ENCODE results near the gene OR10T2. TPM values are rescaled to one million over a fixed set of nuclear protein-coding genes. Genes with fewer than 3 reads are reported as not detected.
"Not testable (repeated sequence)": the region's sequence is repeated elsewhere in the genome, so short reads cannot be mapped to it uniquely, and the experiment has no call there.

The OR10T2 gene
- total RNA-seq, 2 experiments from 2014 or later: not detected

- CTCF ChIA-PET: no interaction called here
- H3K4me1 Mint-ChIP-seq: peaks cover 1% of the 10 kb centered on the region
- H3K27ac Mint-ChIP-seq: no peak overlapping the region
- no peaks in the 10 kb centered on the region for H3K9me3 Mint-ChIP-seq
- H3K27me3 Mint-ChIP-seq: no peaks in the 10 kb centered on the region
- POLR2A ChIA-PET: no interaction called here
- no peaks in the 10 kb centered on the region for H3K36me3 Mint-ChIP-seq (ENCODE audit: low read depth)
- no peak for DNase-seq
- no peak overlapping the region for H3K4me3 Mint-ChIP-seq
These were observed 8.2 kb downstream of the OR10T2 start for GRCh38 chr1:158391099-158391498.

DNA sequence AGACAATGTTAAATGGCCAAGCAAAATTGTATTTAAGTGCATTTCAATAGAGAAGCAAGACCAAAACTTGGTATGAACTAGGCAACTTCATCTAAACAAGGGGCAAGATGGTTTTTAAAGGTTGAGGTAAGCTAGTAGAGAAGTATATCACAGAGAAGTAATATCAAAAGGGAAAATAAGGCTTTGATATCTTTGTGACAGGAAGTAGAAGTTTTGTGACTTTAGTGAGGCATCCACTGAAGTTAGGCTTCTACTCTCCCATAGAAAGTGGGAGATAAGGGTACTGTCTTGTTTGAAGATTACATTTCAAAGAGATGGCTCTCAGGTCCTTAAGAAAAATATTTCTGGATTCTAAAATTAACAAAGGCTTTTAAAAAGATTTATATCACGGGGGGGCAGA is 8.9 kb downstream of the OR10T2 start:
- Mint-ChIP-seq H3K4me1 (peaks cover 1% of the 10 kb centered on the region), H3K4me3 (no peak overlapping the region), H3K9me3 (no peaks in the 10 kb centered on the region), H3K27me3 (no peaks in the 10 kb centered on the region), H3K36me3 (ENCODE audit: low read depth) (no peaks in the 10 kb centered on the region), H3K27ac (no peak overlapping the region)
- CTCF ChIA-PET: no interaction called here
- POLR2A ChIA-PET: no interaction called here
- no peak for DNase-seq

GRCh38 chr1:158374860-158375259 is 24.4 kb downstream of the OR10T2 start:
- H3K27ac Mint-ChIP-seq: no peak overlapping the region
- ChIA-PET POLR2A (no interaction called here), CTCF (no interaction called here)
- DNase-seq: no peak
- H3K27me3 Mint-ChIP-seq: peaks cover 22% of the 10 kb centered on the region
- H3K36me3 Mint-ChIP-seq (ENCODE audit: low read depth): no peaks in the 10 kb centered on the region
- no peak overlapping the region for H3K4me3 Mint-ChIP-seq
- H3K9me3 Mint-ChIP-seq: peaks cover 15% of the 10 kb centered on the region
- no peaks in the 10 kb centered on the region for H3K4me1 Mint-ChIP-seq

DNA sequence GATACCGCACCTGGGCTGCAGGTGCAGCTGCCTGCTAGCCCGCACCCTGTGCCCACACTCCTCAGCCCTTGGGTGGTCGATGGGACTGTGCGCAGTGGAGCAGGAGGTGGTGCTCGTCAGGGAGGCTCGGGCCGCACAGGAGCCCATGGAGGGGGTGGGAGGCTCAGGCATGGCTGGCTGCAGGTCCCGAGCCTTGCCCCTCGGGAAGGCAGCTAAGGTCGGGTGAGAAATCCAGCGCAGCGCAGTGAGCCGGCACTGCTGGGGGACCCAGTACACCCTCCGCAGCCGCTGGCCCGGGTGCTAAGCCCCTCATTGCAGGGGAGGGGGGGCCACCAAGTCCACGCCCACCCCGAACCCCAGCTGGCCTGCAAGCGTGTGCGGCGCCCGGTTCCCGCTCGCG is 25.2 kb downstream of the OR10T2 start:
- H3K4me3 Mint-ChIP-seq; H3K27ac Mint-ChIP-seq; POLR2A ChIA-PET; H3K36me3 Mint-ChIP-seq (ENCODE audit: low read depth); CTCF ChIA-PET; H3K4me1 Mint-ChIP-seq; DNase-seq: not testable (repeated sequence)
- Mint-ChIP-seq H3K27me3 (peaks cover 22% of the 10 kb centered on the region), H3K9me3 (peaks cover 15% of the 10 kb centered on the region)

DNA sequence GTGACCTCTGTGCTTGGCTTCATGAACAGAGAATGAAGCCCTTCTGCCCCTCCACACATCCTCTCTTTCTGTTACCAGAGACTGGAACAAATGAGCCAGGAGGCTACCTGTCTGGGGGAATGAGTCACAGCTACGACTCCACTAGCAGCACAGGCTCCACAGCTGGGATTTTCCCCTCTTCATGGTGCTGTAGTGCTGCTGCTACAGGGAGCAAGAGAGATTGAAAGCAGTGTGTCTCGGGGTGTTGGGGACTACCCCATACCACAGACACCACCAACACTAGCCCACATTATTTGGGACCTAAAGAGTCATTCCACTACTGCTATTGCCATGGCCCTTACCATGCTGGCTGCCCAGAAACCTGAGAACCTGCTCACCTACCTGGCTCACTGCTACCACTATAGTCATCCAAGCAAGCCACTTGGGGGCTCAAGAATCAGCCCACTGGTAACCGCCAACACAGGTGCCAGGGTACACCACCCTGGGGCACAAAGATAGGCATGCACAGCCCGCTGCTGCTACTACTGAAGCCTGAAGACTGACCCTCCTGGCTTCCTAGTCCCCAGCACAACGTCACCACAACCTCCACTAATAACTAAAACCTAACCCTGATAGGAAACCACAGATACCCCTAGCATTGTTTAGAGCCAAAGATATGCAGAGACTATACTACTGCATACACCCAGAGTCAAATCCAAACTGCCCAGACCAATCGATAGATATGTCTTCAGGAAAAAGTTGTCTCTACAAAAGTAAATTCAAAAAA is 27.9 kb downstream of the OR10T2 start:
- ChIA-PET POLR2A (no interaction called here), CTCF (no interaction called here)
- no peak overlapping the region for H3K27ac Mint-ChIP-seq
- no peak for DNase-seq
- no peak overlapping the region for H3K4me3 Mint-ChIP-seq
- H3K4me1 Mint-ChIP-seq: no peaks in the 10 kb centered on the region
- no peaks in the 10 kb centered on the region for H3K36me3 Mint-ChIP-seq (ENCODE audit: low read depth)
- H3K9me3 Mint-ChIP-seq: peaks cover 15% of the 10 kb centered on the region
- H3K27me3 Mint-ChIP-seq: peaks cover 11% of the 10 kb centered on the region

DNA sequence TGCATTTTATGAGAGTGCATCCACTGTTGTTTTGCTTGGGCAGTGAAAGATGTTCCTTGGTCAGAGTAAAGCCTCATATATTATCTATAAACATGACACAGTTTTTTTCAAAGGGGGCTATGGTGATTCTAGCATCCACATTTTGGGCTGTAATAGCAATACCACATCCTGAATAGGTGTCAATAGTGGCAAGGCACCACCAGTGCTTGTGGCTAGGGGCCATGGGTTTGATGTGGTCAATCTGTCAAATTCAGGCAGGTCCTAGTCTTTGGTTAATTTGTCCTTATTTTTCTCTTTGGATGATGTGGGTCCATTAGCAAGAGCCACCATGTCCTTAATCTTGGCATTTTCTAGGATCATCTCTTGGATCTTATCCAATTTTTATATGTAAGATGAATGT is 32.5 kb downstream of the OR10T2 start:
- ChIA-PET CTCF (no interaction called here), POLR2A (no interaction called here)
- peaks cover 8% of the 10 kb centered on the region for H3K9me3 Mint-ChIP-seq
- H3K4me1 Mint-ChIP-seq: no peaks in the 10 kb centered on the region
- H3K27ac Mint-ChIP-seq: no peak overlapping the region
- DNase-seq: no peak
- H3K36me3 Mint-ChIP-seq (ENCODE audit: low read depth): no peaks in the 10 kb centered on the region
- peaks cover 2% of the 10 kb centered on the region for H3K27me3 Mint-ChIP-seq
- H3K4me3 Mint-ChIP-seq: no peak overlapping the region

GRCh38 chr1:158362941-158363340 is 36.3 kb downstream of the OR10T2 start:
- H3K27ac Mint-ChIP-seq: no peak overlapping the region
- ChIA-PET POLR2A (no interaction called here), CTCF (no interaction called here)
- peaks cover 4% of the 10 kb centered on the region for H3K9me3 Mint-ChIP-seq
- peaks cover 2% of the 10 kb centered on the region for H3K27me3 Mint-ChIP-seq
- H3K4me3 Mint-ChIP-seq: no peak overlapping the region
- no peaks in the 10 kb centered on the region for H3K4me1 Mint-ChIP-seq
- H3K36me3 Mint-ChIP-seq (ENCODE audit: low read depth): no peaks in the 10 kb centered on the region
- DNase-seq: no peak

DNA sequence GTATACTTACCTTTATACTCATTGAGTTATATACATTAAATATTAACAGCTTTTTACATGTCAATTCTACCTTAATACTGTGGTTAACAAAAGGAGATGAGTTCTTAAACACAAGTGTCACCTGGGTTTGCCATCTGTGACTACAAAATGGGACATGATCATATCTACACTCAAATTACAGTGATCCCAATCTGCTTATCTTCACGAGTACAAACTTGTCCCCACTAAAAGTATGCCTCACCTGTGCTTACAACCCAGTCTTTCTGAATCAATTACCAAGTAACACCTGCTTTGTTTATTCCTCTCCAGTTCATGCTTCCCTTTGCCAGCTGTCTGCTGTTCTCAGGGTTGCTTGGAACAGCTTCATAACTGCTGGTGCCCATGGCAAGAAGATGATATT is 36.8 kb downstream of the OR10T2 start:
- Mint-ChIP-seq H3K9me3 (peaks cover 4% of the 10 kb centered on the region), H3K27ac (no peak overlapping the region), H3K4me3 (no peak overlapping the region), H3K4me1 (no peaks in the 10 kb centered on the region), H3K27me3 (peaks cover 2% of the 10 kb centered on the region), H3K36me3 (ENCODE audit: low read depth) (no peaks in the 10 kb centered on the region)
- ChIA-PET CTCF (no interaction called here), POLR2A (no interaction called here)
- no peak for DNase-seq

DNA sequence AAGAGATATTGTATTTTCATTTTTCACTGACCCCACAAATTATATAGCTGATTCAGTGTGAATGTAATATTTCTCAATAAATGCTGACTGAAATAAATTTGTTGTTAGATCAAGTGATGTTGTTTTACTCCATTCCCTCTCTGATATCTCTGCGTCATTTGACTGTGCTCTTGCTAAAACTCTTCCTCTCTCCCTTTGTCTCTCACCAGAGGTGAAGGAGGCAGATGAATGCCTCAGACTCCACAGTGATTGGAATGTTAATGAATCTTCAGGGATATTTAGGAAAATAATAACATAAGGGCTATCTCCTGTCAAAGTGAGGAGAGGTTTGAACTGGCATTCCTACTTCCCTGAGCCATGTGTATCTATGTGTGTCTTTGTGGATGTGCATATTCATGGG is 41.8 kb downstream of the OR10T2 start:
- Mint-ChIP-seq H3K9me3 (no peaks in the 10 kb centered on the region), H3K36me3 (ENCODE audit: low read depth) (no peaks in the 10 kb centered on the region), H3K4me3 (no peak overlapping the region), H3K4me1 (no peaks in the 10 kb centered on the region), H3K27ac (no peak overlapping the region), H3K27me3 (peaks cover 25% of the 10 kb centered on the region)
- ChIA-PET POLR2A (no interaction called here), CTCF (no interaction called here)
- DNase-seq: no peak

DNA sequence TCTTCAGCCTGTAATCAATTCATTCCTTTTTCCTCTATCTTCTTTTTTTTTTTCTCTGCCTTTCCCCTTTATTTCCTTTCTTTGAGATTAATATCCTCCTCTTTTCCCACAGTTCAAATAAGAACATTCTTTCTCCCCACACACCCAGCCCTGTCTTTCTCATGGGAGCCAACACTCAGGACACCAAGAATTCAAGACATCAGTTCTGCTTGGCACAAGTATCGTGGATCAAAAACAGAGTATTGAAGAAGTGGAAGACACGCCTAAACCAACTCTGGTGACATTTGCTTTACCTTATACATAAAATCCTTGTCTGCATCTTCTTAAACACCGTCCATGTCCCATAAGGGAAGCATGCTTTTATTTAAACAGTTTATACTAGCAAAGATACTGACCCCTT is 42.6 kb downstream of the OR10T2 start:
- no peak for DNase-seq
- ChIA-PET CTCF (no interaction called here), POLR2A (no interaction called here)
- Mint-ChIP-seq H3K4me3 (no peak overlapping the region), H3K27me3 (peaks cover 25% of the 10 kb centered on the region), H3K4me1 (no peaks in the 10 kb centered on the region), H3K9me3 (no peaks in the 10 kb centered on the region), H3K27ac (no peak overlapping the region), H3K36me3 (ENCODE audit: low read depth) (no peaks in the 10 kb centered on the region)

DNA sequence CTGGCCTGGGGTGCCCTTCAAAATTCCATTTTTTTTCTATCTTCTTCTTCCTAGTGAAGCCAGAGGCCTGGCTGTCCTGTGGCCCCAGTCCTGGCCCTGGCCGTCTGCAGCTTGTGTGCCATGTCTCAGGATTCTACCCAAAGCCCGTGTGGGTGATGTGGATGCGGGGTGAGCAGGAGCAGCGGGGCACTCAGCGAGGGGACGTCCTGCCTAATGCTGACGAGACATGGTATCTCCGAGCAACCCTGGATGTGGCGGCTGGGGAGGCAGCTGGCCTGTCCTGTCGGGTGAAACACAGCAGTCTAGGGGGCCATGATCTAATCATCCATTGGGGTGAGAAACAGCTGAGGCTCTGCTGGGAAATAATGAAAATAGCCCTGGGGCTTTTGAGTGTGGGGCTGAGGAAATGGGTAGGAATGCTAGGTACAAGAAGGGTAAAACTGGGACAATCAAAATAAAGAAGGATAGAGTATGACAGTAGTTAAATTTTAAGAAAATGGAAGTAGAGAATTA is 43.4 kb downstream of the OR10T2 start:
- ChIA-PET CTCF (no interaction called here), POLR2A (no interaction called here)
- peaks cover 25% of the 10 kb centered on the region for H3K27me3 Mint-ChIP-seq
- no peak overlapping the region for H3K4me3 Mint-ChIP-seq
- no peaks in the 10 kb centered on the region for H3K4me1 Mint-ChIP-seq
- H3K36me3 Mint-ChIP-seq (ENCODE audit: low read depth): no peaks in the 10 kb centered on the region
- H3K27ac Mint-ChIP-seq: no peak overlapping the region
- H3K9me3 Mint-ChIP-seq: no peaks in the 10 kb centered on the region
- no peak for DNase-seq

- H3K4me1 Mint-ChIP-seq: no peaks in the 10 kb centered on the region
- ChIA-PET POLR2A (no interaction called here), CTCF (no interaction called here)
- H3K27ac Mint-ChIP-seq: no peak overlapping the region
- no peaks in the 10 kb centered on the region for H3K36me3 Mint-ChIP-seq (ENCODE audit: low read depth)
- no peaks in the 10 kb centered on the region for H3K9me3 Mint-ChIP-seq
- no peak overlapping the region for H3K4me3 Mint-ChIP-seq
- H3K27me3 Mint-ChIP-seq: peaks cover 25% of the 10 kb centered on the region
- DNase-seq: no peak
These were observed 45.0 kb downstream of the OR10T2 start for GRCh38 chr1:158354255-158354654.

GRCh38 chr1:158353303-158354075 is 45.8 kb downstream of the OR10T2 start, which contains the start of gene CD1E:
CD1E (plus strand) TSS chr1:158353894; CDS start chr1:158353989, 95 bp downstream.
- no peak within 1 kb of the TSS for H3K4me3 Mint-ChIP-seq
- H3K4me1 Mint-ChIP-seq: no peaks in the 10 kb centered on the region
- ChIA-PET CTCF (no interaction called here), POLR2A (no interaction called here)
- DNase-seq: no peak
- H3K36me3 Mint-ChIP-seq (ENCODE audit: low read depth): no peaks in the 10 kb centered on the region
- no peak within 1 kb of the TSS for H3K27ac Mint-ChIP-seq
- H3K27me3 Mint-ChIP-seq: peaks cover 25% of the 10 kb centered on the region
- no peaks in the 10 kb centered on the region for H3K9me3 Mint-ChIP-seq

GRCh38 chr1:158348946-158349345 is 50.3 kb downstream of the OR10T2 start:
- CTCF ChIA-PET; H3K27me3 Mint-ChIP-seq; H3K4me3 Mint-ChIP-seq; DNase-seq; H3K9me3 Mint-ChIP-seq; POLR2A ChIA-PET; H3K4me1 Mint-ChIP-seq; H3K36me3 Mint-ChIP-seq (ENCODE audit: low read depth); H3K27ac Mint-ChIP-seq: not testable (repeated sequence)
